Measurements from ENCODE around the gene IL21. TPM values are rescaled to one million over a fixed set of nuclear protein-coding genes. Genes with fewer than 3 reads are reported as not detected.

IL21 gene
- total and polyA plus RNA-seq, 2 experiments from 2014 or later, result not detected

DNA sequence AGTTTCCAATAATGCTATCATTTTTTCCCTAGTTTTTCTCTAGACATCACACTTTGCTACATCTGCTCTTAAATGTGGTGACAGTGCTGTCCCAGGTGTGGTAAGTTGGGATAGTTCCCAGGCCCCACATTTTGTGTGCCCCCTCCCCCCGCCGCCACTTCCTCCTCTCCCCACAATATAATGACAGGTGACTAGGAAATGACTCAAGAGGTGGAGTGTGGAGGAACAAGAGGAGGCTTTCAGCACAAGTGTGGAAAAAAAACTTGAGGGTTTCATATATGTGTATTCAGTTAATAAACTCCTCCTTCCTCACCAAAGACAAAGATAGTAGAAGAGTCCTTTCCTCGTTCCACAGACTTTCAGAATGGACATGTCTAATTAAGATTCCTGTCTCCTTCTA lies 18.3 kb upstream of the IL21 start:
- H3K4me2 ChIP-seq, result no peak overlapping the region
- H3K27ac ChIP-seq, result no peak overlapping the region
- no peak overlapping the region for H2AFZ ChIP-seq
- H3K9me3 ChIP-seq (ENCODE audit: low read depth), result no peaks in the 10 kb centered on the region
- H3K79me2 ChIP-seq, result no peaks in the 10 kb centered on the region
- 87% methylated on average over 3 of the region's 3 CpGs for WGBS (ENCODE audit: low lambda C conversion rate, missing lambda C conversion rate)
- H3K27me3 ChIP-seq, result no peaks in the 10 kb centered on the region
- no peak for DNase-seq (ENCODE audit: low spot score)
- no peaks in the 10 kb centered on the region for H4K20me1 ChIP-seq (ENCODE audit: insufficient read depth, poor library complexity, severe bottlenecking)
- no peaks in the 10 kb centered on the region for H3K4me1 ChIP-seq (ENCODE audit: insufficient read depth)
- H3K36me3 ChIP-seq (replicated peaks; ENCODE audit: insufficient read depth, low read depth), result no peaks in the 10 kb centered on the region
- TF ChIP-seq EZH2 (IDR thresholded peaks at IDR 0.05; ENCODE audit: borderline replicate concordance) (no peak), EZH2phosphoT487 (IDR thresholded peaks at IDR 0.05; ENCODE audit: low read depth, severe bottlenecking, unreplicated experiment) (no peak)
- TF ChIP-seq, protein P1, sequence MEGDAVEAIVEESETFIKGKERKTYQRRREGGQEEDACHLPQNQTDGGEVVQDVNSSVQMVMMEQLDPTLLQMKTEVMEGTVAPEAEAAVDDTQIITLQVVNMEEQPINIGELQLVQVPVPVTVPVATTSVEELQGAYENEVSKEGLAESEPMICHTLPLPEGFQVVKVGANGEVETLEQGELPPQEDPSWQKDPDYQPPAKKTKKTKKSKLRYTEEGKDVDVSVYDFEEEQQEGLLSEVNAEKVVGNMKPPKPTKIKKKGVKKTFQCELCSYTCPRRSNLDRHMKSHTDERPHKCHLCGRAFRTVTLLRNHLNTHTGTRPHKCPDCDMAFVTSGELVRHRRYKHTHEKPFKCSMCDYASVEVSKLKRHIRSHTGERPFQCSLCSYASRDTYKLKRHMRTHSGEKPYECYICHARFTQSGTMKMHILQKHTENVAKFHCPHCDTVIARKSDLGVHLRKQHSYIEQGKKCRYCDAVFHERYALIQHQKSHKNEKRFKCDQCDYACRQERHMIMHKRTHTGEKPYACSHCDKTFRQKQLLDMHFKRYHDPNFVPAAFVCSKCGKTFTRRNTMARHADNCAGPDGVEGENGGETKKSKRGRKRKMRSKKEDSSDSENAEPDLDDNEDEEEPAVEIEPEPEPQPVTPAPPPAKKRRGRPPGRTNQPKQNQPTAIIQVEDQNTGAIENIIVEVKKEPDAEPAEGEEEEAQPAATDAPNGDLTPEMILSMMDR (IDR thresholded peaks at IDR 0.05; ENCODE audit: poor library complexity), result no peak
- H3K9me2 ChIP-seq (replicated peaks; ENCODE audit: insufficient read depth), result no peaks in the 10 kb centered on the region
- H3K4me3 ChIP-seq, result no peak overlapping the region

DNA sequence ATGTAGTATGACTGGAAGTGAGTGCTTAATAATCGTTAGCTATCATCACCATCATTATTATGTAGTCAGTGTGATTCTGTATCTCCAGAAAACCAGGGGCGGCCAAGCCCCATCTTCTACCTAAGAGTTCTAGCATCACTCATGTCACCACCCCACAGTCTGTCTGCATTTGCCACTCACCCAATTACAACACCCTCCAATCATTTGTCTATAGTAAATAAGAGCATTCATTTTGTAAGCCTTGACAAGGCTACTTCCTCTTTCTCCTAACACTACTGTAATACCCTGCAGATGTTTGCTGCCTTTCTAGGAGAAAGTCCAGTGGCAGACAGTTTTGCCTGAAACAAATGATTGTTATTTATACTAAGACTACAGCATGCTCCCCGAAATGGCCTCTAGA lies 15.8 kb upstream of the IL21 start:
- no peak overlapping the region for H2AFZ ChIP-seq
- no peaks in the 10 kb centered on the region for H3K9me3 ChIP-seq (ENCODE audit: low read depth)
- no peaks in the 10 kb centered on the region for H3K36me3 ChIP-seq (replicated peaks; ENCODE audit: insufficient read depth, low read depth)
- H3K79me2 ChIP-seq, result no peaks in the 10 kb centered on the region
- no peak for DNase-seq (ENCODE audit: low spot score)
- no peaks in the 10 kb centered on the region for H4K20me1 ChIP-seq (ENCODE audit: insufficient read depth, poor library complexity, severe bottlenecking)
- H3K27ac ChIP-seq, result no peak overlapping the region
- TF ChIP-seq EZH2 (IDR thresholded peaks at IDR 0.05; ENCODE audit: borderline replicate concordance) (no peak), EZH2phosphoT487 (IDR thresholded peaks at IDR 0.05; ENCODE audit: low read depth, severe bottlenecking, unreplicated experiment) (no peak)
- TF ChIP-seq, protein P1 (IDR thresholded peaks at IDR 0.05; ENCODE audit: poor library complexity), result no peak
- WGBS (ENCODE audit: low lambda C conversion rate, missing lambda C conversion rate), result 69% methylated on average over 3 of the region's 3 CpGs
- H3K4me1 ChIP-seq (ENCODE audit: insufficient read depth), result no peaks in the 10 kb centered on the region
- no peaks in the 10 kb centered on the region for H3K9me2 ChIP-seq (replicated peaks; ENCODE audit: insufficient read depth)
- no peak overlapping the region for H3K4me3 ChIP-seq
- H3K27me3 ChIP-seq, result no peaks in the 10 kb centered on the region
- H3K4me2 ChIP-seq, result no peak overlapping the region

DNA sequence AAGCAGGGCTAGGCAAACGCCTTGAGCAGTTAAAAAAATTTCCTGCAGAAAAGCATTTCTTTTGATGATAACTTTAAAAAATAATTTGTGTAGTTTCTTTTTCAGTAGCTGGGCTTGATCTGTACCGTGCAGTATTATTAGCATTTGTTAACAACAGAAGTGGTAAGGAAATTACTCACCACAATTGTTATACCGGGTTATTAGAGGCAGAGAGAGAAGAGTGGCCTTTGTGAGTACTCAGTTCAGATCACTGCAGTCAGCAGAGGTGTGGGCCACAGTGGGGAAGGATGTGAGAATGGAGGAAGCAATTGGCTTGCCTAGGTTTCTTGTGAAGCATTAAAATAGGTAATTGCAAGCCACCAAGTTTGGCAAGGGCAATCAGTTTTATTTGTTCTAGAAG lies 14.3 kb upstream of the IL21 start:
- Histone ChIP-seq H3K4me3 (no peak overlapping the region), H3K9me3 (ENCODE audit: low read depth) (no peaks in the 10 kb centered on the region), H3K79me2 (no peaks in the 10 kb centered on the region), H2AFZ (no peak overlapping the region), H3K4me1 (ENCODE audit: insufficient read depth) (no peaks in the 10 kb centered on the region), H3K4me2 (no peak overlapping the region), H4K20me1 (ENCODE audit: insufficient read depth, poor library complexity, severe bottlenecking) (no peaks in the 10 kb centered on the region), H3K36me3 (replicated peaks; ENCODE audit: insufficient read depth, low read depth) (no peaks in the 10 kb centered on the region), H3K27ac (no peak overlapping the region), H3K27me3 (no peaks in the 10 kb centered on the region), H3K9me2 (replicated peaks; ENCODE audit: insufficient read depth) (no peaks in the 10 kb centered on the region)
- DNase-seq (ENCODE audit: low spot score), result no peak
- WGBS (ENCODE audit: low lambda C conversion rate, missing lambda C conversion rate), result 77% methylated on average over 3 of the region's 3 CpGs
- no peak for TF ChIP-seq EZH2 (IDR thresholded peaks at IDR 0.05; ENCODE audit: borderline replicate concordance)
- TF ChIP-seq EZH2phosphoT487 (IDR thresholded peaks at IDR 0.05; ENCODE audit: low read depth, severe bottlenecking, unreplicated experiment), result no peak
- TF ChIP-seq, protein P1 (IDR thresholded peaks at IDR 0.05; ENCODE audit: poor library complexity), result no peak

DNA sequence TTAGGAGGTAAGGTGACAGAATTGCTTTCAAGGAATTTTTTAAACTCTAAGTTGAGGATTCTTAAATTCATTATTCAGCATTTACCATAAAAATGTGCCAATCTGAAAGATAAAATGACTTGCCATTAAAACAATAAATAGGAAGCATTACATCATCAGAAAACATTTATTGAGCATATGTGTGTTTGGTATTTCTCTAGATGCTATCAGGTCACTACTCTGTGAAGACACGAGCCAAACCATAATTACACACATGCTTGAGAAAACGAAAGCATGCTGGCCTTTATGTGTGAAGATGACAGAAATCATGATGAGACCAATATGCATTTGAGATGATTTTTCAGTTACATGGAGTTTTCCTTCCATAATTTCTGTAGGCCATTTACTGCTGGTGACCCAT lies 12.3 kb upstream of the IL21 start:
- no peaks in the 10 kb centered on the region for H3K4me1 ChIP-seq (ENCODE audit: insufficient read depth)
- no peak for DNase-seq (ENCODE audit: low spot score)
- H3K36me3 ChIP-seq (replicated peaks; ENCODE audit: insufficient read depth, low read depth), result no peaks in the 10 kb centered on the region
- TF ChIP-seq EZH2phosphoT487 (IDR thresholded peaks at IDR 0.05; ENCODE audit: low read depth, severe bottlenecking, unreplicated experiment) (no peak), EZH2 (IDR thresholded peaks at IDR 0.05; ENCODE audit: borderline replicate concordance) (no peak)
- TF ChIP-seq, protein P1 (IDR thresholded peaks at IDR 0.05; ENCODE audit: poor library complexity), result no peak
- H2AFZ ChIP-seq, result no peak overlapping the region
- no peak overlapping the region for H3K4me2 ChIP-seq
- H3K79me2 ChIP-seq, result no peaks in the 10 kb centered on the region
- H3K27me3 ChIP-seq, result no peaks in the 10 kb centered on the region
- no peaks in the 10 kb centered on the region for H3K9me3 ChIP-seq (ENCODE audit: low read depth)
- H3K9me2 ChIP-seq (replicated peaks; ENCODE audit: insufficient read depth), result no peaks in the 10 kb centered on the region
- H3K27ac ChIP-seq, result no peak overlapping the region
- H4K20me1 ChIP-seq (ENCODE audit: insufficient read depth, poor library complexity, severe bottlenecking), result no peaks in the 10 kb centered on the region
- 68% methylated on average over 2 of the region's 2 CpGs for WGBS (ENCODE audit: low lambda C conversion rate, missing lambda C conversion rate)
- no peak overlapping the region for H3K4me3 ChIP-seq
